Gastroesophageal sphincter (tissue), 3 donors: Measurements from ENCODE around the gene ABCF1.

Experiments used
- CTCF ChIP-seq, 4 experiments: fragments of 200-600 bp in 2 of 4; fragments of 450-650 bp in 2 of 4; sonication (generic) in 1 of 4; IDR thresholded peaks; one replicate each; pipeline ENCODE4 v1.5.1; 2017 to 2019; ENCODE audit warnings: antibody characterized with exemption in 4 of 4, mild to moderate bottlenecking in 2 of 4, moderate library complexity in 2 of 4
- EP300 ChIP-seq: sonication (generic); formaldehyde crosslinking; IDR thresholded peaks from one replicate; pipeline ENCODE4 v1.6.1; 2017; ENCODE audit warnings: antibody characterized with exemption, mild to moderate bottlenecking
- POLR2A ChIP-seq, 2 donors: fragments of 450-650 bp; IDR thresholded peaks; one replicate each; pipeline ENCODE4 v1.6.1; 2017; ENCODE audit warnings: antibody characterized with exemption in 2 of 2, mild to moderate bottlenecking in 2 of 2, moderate library complexity in 1 of 2
- POLR2AphosphoS5 ChIP-seq: sonication (generic); formaldehyde crosslinking; IDR thresholded peaks from one replicate; pipeline ENCODE4 v1.6.1; 2017; ENCODE audit warnings: antibody characterized with exemption

- no peak for TF ChIP-seq POLR2A (IDR thresholded peaks at IDR 0.05)
- no peak for TF ChIP-seq CTCF (IDR thresholded peaks at IDR 0.05)
- TF ChIP-seq POLR2AphosphoS5: no peak
- no peak for TF ChIP-seq EP300
These were observed 13.6 kb upstream of the ABCF1 start for GRCh38 chr6:30557683-30557981.
